ENCODE results near the gene HOXA13. TPM values are rescaled to one million over a fixed set of nuclear protein-coding genes. Genes with fewer than 3 reads are reported as not detected.

Gene HOXA13
- total and polyA plus RNA-seq, 11 donors = not detected

GRCh38 chr7:27203365-27203953 lies 3.6 kb upstream of the HOXA13 start:
- DNase-seq = no peak
- intact Hi-C loops (cut with DNase I) = loop anchor here in 5 of 10 donors (5.0 to 10.0 kb wide), 4 partner anchors 371 to 719 kb away; no protein-coding TSS in a partner anchor
- WGBS, 4 donors = 12 to 17% (median 15%) methylated on average over 9 to 10 of the region's 10 CpGs

GRCh38 chr7:27202862-27203134 lies 2.9 kb upstream of the HOXA13 start:
- Histone ChIP-seq H3K9me3 (no peaks in the 10 kb centered on the region), H3K27me3 (peaks cover 73 to 97% (median 93%) of the 10 kb centered on the region in 9 donors), H3K4me1 (peaks cover 4 to 52% (median 21%) of the 10 kb centered on the region in 12 donors), H3K4me3 (no peak overlapping the region), H3K27ac (no peak overlapping the region), H3K36me3 (no peaks in the 10 kb centered on the region)
- ATAC-seq (no peak), DNase-seq (no peak)
- intact Hi-C loops (cut with DNase I) = loop anchor here in 5 of 10 donors (5.0 to 10.0 kb wide), 4 partner anchors 372 to 720 kb away; no protein-coding TSS in a partner anchor
- 11 to 22% (median 22%) methylated on average over 3 of the region's 3 CpGs for WGBS, 4 donors
- no peak for TF ChIP-seq CTCF (IDR thresholded peaks at IDR 0.05)
- TF ChIP-seq POLR2A (IDR thresholded peaks at IDR 0.05) = no peak

More at GRCh38 chr7:27203365-27203953, 3.6 kb upstream of the HOXA13 start:
- no peak overlapping the region for H3K27ac ChIP-seq
- H3K4me1 ChIP-seq = peaks cover 4 to 48% (median 21%) of the 10 kb centered on the region in 12 donors
- H3K9me3 ChIP-seq = no peaks in the 10 kb centered on the region
- no peak for ATAC-seq
- no peak overlapping the region for H3K4me3 ChIP-seq
- H3K36me3 ChIP-seq = no peaks in the 10 kb centered on the region
- H3K27me3 ChIP-seq = peaks cover 67 to 96% (median 91%) of the 10 kb centered on the region in 9 donors
- no peak for TF ChIP-seq POLR2A (IDR thresholded peaks at IDR 0.05)
- no peak for TF ChIP-seq CTCF (IDR thresholded peaks at IDR 0.05)

- Histone ChIP-seq H3K4me1 (peaks cover 4 to 52% (median 21%) of the 10 kb centered on the region in 12 donors), H3K36me3 (no peaks in the 10 kb centered on the region), H3K9me3 (no peaks in the 10 kb centered on the region), H3K27ac (no peak overlapping the region), H3K4me3 (no peak overlapping the region), H3K27me3 (peaks cover 79 to 97% (median 93%) of the 10 kb centered on the region in 9 donors)
- ATAC-seq (no peak), DNase-seq (no peak)
- no peak for TF ChIP-seq CTCF (IDR thresholded peaks at IDR 0.05)
- TF ChIP-seq POLR2A (IDR thresholded peaks at IDR 0.05) = no peak
- intact Hi-C loops (cut with DNase I) = loop anchor here in 5 of 10 donors (5.0 to 10.0 kb wide), 4 partner anchors 373 to 720 kb away; no protein-coding TSS in a partner anchor
- 11 to 20% (median 19%) methylated on average over 30 of the region's 30 CpGs for WGBS, 4 donors
Observed at GRCh38 chr7:27202018-27202861, 2.3 kb upstream of the HOXA13 start.

GRCh38 chr7:27201580-27202017 lies 1.7 kb upstream of the HOXA13 start:
- Histone ChIP-seq H3K4me3 (peak overlapping the region in 1 of 12 donors; percentile 35), H3K9me3 (no peaks in the 10 kb centered on the region), H3K4me1 (peaks cover 4 to 52% (median 21%) of the 10 kb centered on the region in 12 donors), H3K27me3 (peaks cover 85 to 97% (median 93%) of the 10 kb centered on the region in 9 donors), H3K27ac (peak overlapping the region in 1 of 12 donors; percentile 66), H3K36me3 (no peaks in the 10 kb centered on the region)
- no peak for TF ChIP-seq POLR2A (IDR thresholded peaks at IDR 0.05)
- no peak for TF ChIP-seq CTCF (IDR thresholded peaks at IDR 0.05)
- intact Hi-C loops (cut with DNase I) = loop anchor here in 5 of 10 donors (5.0 to 10.0 kb wide), 4 partner anchors 373 to 721 kb away; no protein-coding TSS in a partner anchor
- DNase-seq (no peak), ATAC-seq (no peak)
- WGBS, 4 donors = 20 to 31% (median 27%) methylated on average over 4 of the region's 4 CpGs

Data from heart left ventricle (tissue), 16 donors.